Muscle layer of duodenum (tissue), 2 donors: ENCODE measurements around the gene MAST4.
"Not testable (repeated sequence)": the region's sequence is repeated elsewhere in the genome, so short reads cannot be mapped to it uniquely, and the experiment has no call there.

ENCODE experiments used
- H3K27ac ChIP-seq: one replicate; pipeline ENCODE4 v1.7.0; 2013; ENCODE audit warnings: mild to moderate bottlenecking, low read length
- H3K27me3 ChIP-seq: one replicate; pipeline ENCODE4 v1.7.0; 2013; ENCODE audit warnings: low read depth, mild to moderate bottlenecking, control low read depth, low read length
- H3K36me3 ChIP-seq, 2 donors: one replicate each; pipeline ENCODE4 v1.7.0; 2013; ENCODE audit warnings: low read length in 2 of 2, control low read depth in 1 of 2, mild to moderate bottlenecking in 1 of 2; ENCODE audit not compliant: insufficient read depth in 2 of 2, control insufficient read depth in 1 of 2
- H3K4me1 ChIP-seq, 2 donors: one replicate each; pipeline ENCODE4 v1.7.0; 2013; ENCODE audit warnings: low read length in 2 of 2, mild to moderate bottlenecking in 2 of 2, control low read depth in 1 of 2, moderate library complexity in 1 of 2; ENCODE audit not compliant: insufficient read depth in 2 of 2, control insufficient read depth in 1 of 2
- H3K4me3 ChIP-seq, 2 donors: one replicate each; pipeline ENCODE4 v1.7.0; 2013; ENCODE audit warnings: low read length in 2 of 2, low read depth in 1 of 2, mild to moderate bottlenecking in 1 of 2
- H3K9me3 ChIP-seq, 2 donors: one replicate each; pipeline ENCODE4 v1.7.0; 2013; ENCODE audit warnings: low read length in 2 of 2, control low read depth in 1 of 2, mild to moderate bottlenecking in 1 of 2; ENCODE audit not compliant: control insufficient read depth in 1 of 2
- donor health status: healthy.

MAST4 gene

DNA sequence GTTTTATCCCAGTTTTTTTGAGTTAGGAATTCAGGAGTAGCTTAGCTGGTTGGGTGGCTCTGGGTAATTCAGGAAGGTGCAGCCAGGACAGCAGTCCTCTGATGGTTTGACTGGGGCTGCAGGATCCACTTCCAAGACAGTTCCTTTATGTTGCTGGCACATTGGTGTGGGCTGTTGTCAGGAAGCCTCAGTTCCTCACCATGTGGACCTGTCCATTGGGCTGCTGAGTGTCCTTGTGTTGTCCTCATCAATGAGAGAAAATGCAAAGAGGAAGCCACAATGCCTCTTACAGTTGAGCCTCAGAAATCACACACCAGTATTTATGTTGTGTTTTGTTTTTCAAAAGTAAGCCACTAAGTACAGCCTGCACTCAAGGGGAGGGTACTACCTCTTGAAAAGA lies 140.9 kb downstream of the MAST4 start:
- H3K36me3 ChIP-seq: no peaks in the 10 kb centered on the region
- no peak overlapping the region for H3K27ac ChIP-seq
- H3K27me3 ChIP-seq: no peaks in the 10 kb centered on the region
- H3K4me3 ChIP-seq: no peak overlapping the region
- H3K9me3 ChIP-seq: no peaks in the 10 kb centered on the region
- no peaks in the 10 kb centered on the region for H3K4me1 ChIP-seq

DNA sequence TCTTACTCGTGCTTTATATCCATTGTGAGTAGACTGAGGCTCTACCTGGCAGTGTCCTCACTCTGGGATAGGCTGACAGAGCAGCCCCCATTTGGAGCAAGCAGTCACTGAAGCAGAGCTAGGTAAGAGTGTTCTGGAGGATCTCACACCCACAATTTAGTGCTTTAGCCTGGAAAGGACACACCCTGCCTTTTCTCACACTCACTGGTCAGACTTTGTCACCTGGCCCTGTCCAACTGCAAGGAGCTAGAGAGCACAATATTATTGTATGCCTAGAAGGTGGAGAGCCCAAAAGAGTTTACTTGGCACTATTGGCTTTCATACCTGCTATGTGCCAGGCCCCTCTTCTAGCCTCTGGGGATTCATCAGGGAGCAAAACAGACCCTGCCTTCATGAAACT lies 141.9 kb downstream of the MAST4 start:
- Histone ChIP-seq H3K36me3 (no peaks in the 10 kb centered on the region), H3K4me3 (no peak overlapping the region), H3K9me3 (no peaks in the 10 kb centered on the region), H3K27me3 (no peaks in the 10 kb centered on the region), H3K4me1 (peaks cover 0 to 3% of the 10 kb centered on the region in 2 donors), H3K27ac (no peak overlapping the region)

DNA sequence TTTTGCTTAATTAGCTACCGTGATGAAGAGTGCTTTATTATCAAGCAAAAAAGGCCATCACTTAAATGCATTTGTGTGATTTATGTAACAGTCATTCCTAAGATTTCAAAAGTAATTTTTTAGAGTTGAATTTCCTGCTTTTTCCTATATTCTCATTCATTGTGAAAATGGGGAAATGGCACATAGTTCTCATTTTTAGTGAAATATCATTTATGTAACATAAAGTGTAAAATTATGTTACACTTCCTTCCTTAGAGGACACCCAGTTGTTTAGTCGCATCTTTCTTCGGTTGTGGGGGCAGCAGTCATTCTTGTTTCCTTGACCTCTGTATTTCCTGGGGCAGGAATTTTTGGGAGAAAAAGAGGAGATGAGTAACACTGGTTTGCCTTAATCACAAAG lies 142.8 kb downstream of the MAST4 start:
- Histone ChIP-seq H3K27me3 (no peaks in the 10 kb centered on the region), H3K9me3 (no peaks in the 10 kb centered on the region), H3K4me1 (peaks cover 0 to 3% of the 10 kb centered on the region in 2 donors), H3K27ac (no peak overlapping the region), H3K36me3 (no peaks in the 10 kb centered on the region), H3K4me3 (no peak overlapping the region)

DNA sequence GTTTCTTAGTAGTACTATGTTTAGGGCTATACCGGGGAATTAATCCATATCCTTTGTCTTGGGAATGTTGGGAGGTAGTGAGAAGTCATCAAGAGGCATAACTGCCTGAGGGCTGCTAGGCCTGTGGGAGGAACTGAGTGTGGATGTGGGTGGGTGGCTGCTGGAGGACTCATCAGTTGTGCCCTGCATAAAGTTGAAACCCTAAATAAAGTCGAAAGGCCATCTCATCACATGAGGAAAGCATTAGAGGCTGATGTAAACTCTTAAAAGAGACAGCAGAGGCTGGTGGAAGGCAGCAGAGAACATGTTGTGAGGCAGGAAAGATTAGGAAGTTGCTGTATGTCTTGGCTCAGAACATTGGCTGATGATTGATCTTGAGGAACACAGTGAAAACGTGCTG lies 143.8 kb downstream of the MAST4 start:
- Histone ChIP-seq H3K9me3 (no peaks in the 10 kb centered on the region), H3K4me1 (peaks cover 0 to 3% of the 10 kb centered on the region in 2 donors), H3K4me3 (no peak overlapping the region), H3K36me3 (no peaks in the 10 kb centered on the region), H3K27ac (no peak overlapping the region), H3K27me3 (no peaks in the 10 kb centered on the region)

DNA sequence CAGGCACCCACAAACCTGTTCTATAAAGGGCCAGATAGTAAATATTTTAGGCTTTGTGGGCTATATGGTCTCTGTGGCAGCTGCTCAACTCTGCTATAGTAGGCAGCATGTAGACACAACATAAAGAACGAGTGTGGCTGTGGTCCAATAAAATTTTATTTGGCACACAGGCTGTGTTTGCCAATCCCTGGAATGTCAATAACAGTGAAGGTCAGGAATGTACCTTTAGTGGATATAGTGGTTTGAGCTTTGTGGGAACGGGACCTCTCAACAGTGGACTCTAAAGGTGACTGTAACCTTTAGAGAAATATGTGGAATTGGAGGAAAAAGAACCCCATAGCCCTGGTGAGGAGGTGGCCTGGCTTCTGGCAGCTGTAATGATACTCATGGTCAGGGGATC lies 145.2 kb downstream of the MAST4 start:
- H3K36me3 ChIP-seq: no peaks in the 10 kb centered on the region
- H3K9me3 ChIP-seq: no peaks in the 10 kb centered on the region
- H3K27me3 ChIP-seq: no peaks in the 10 kb centered on the region
- H3K27ac ChIP-seq: no peak overlapping the region
- no peak overlapping the region for H3K4me3 ChIP-seq
- peaks cover 0 to 3% of the 10 kb centered on the region in 2 donors for H3K4me1 ChIP-seq

DNA sequence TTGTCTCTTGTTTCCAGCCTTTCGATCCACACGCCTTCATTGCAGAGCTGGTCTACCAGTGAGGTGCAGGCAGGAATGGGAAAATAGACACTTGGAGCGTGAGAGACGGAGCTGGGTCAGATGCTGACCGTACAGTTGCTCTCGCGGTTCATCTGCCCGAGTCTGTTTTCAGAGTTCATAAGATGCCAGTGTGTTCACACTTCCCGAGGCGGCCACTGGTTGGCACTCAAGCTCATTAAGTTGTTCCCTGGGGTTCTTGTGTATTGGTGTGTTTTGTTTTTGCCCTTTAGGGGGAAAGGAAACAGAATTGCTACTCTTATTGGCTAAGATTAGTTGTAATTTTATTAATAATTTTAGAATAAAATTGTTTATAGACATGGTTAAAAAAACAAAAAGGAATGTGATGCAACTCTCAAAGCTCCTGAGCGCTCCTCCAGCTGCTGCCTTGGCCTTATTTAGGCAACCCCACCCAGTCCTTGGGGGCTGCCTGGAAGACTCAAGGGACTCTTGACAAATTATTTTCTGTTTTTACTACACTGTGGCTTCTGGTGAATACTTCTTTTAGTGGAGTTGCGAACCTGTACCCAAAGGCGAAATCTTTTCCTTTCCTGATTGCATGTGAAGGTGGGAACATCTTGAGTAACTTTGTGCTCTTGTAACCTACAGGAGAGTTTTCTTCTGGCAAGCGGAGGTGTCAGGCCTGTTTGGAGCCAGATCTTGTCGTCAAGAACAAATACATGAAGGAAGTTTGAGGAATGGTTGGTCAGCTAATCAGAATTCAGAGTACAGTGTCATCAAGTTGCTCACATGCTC lies 146.1 kb downstream of the MAST4 start:
- Histone ChIP-seq H3K36me3 (no peaks in the 10 kb centered on the region), H3K27me3 (no peaks in the 10 kb centered on the region), H3K4me1 (peaks cover 0 to 3% of the 10 kb centered on the region in 2 donors), H3K4me3 (no peak overlapping the region), H3K27ac (no peak overlapping the region), H3K9me3 (no peaks in the 10 kb centered on the region)

DNA sequence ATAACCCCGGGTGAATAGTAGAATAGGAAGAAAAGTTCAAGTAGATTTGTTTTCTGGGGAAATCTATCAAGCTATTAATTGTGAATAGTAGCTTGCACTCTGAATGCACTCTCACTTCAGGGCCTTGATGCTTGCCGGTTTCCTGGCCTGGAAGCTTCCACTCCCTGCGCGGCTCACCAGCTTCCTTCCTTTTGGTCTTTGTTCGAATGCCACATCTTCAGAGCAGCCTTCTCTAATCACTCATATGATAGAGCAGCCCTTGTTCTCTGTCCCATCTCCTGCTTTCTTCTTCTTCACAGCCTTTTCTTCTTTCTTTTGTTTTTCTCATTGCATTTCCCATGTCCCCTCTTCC lies 146.7 kb downstream of the MAST4 start:
- no peak overlapping the region for H3K27ac ChIP-seq
- no peaks in the 10 kb centered on the region for H3K36me3 ChIP-seq
- no peaks in the 10 kb centered on the region for H3K9me3 ChIP-seq
- H3K4me3 ChIP-seq: no peak overlapping the region
- H3K27me3 ChIP-seq: no peaks in the 10 kb centered on the region
- peaks cover 0 to 3% of the 10 kb centered on the region in 2 donors for H3K4me1 ChIP-seq

DNA sequence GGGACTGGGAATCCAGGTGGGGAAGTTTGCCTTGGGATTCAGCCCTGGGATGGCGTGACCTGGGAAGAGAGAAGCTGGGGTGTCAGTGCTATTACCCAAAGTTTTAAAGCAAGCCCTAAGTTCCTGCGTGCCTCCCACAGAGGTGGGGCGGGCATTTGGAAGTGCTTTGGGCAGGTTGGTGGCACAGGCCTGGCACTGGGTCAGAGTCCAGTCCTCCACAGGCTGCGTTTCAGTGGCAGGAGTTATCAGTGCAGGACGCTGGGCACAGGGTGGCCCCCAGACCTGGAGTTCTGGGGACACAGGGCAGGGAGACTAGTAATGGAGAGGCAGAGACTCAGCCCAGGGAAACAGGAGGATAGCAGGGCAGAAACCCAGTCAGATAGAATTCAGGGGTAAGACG lies 147.2 kb downstream of the MAST4 start:
- Histone ChIP-seq H3K4me1 (peaks cover 0 to 3% of the 10 kb centered on the region in 2 donors), H3K27me3 (no peaks in the 10 kb centered on the region), H3K36me3 (no peaks in the 10 kb centered on the region), H3K4me3 (no peak overlapping the region), H3K9me3 (no peaks in the 10 kb centered on the region), H3K27ac (no peak overlapping the region)

DNA sequence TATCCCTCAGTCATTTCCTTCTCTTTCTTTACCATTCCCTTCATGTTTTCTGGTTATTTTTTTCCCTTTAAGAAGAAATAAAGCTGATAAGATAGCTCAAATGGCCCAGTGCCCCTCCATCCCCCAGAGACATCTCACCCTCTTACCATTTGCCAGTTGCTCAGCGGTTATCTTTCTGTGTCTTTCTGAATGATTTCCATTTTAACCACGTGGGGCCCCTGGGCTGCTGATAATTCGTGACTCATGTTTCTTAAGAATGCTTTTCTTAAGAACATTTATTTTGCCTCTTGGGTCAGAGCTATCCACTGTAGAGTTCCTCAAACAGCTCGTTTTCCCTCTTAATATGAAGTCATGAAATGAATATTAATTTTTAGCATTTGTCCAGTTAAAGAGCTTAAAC lies 147.8 kb downstream of the MAST4 start:
- H3K9me3 ChIP-seq: no peaks in the 10 kb centered on the region
- H3K4me1 ChIP-seq: peaks cover 0 to 3% of the 10 kb centered on the region in 2 donors
- no peak overlapping the region for H3K27ac ChIP-seq
- no peak overlapping the region for H3K4me3 ChIP-seq
- H3K36me3 ChIP-seq: no peaks in the 10 kb centered on the region
- H3K27me3 ChIP-seq: no peaks in the 10 kb centered on the region

DNA sequence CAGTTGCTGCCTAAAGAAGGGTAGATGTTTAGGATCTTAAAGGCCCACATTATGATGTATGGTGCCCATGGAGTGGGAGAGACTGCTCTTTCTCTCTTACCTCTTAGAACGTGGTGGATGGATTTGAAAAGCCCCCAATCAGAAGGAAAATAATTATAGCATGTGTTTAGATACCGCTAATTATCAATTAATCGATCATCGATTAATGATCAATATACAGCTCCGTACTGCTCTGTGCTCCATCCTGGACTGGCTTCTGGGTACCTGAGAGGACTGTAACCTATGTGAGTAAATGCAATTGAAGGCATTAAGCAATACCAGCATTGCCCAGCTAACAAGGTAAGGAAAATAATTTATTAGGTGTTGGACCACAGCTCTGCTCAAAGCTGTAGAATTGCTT lies 149.1 kb downstream of the MAST4 start:
- no peak overlapping the region for H3K4me3 ChIP-seq
- H3K36me3 ChIP-seq: no peaks in the 10 kb centered on the region
- H3K4me1 ChIP-seq: peaks cover 0 to 3% of the 10 kb centered on the region in 2 donors
- peaks cover 0 to 3% of the 10 kb centered on the region in 2 donors for H3K9me3 ChIP-seq
- H3K27ac ChIP-seq: no peak overlapping the region
- H3K27me3 ChIP-seq: no peaks in the 10 kb centered on the region

DNA sequence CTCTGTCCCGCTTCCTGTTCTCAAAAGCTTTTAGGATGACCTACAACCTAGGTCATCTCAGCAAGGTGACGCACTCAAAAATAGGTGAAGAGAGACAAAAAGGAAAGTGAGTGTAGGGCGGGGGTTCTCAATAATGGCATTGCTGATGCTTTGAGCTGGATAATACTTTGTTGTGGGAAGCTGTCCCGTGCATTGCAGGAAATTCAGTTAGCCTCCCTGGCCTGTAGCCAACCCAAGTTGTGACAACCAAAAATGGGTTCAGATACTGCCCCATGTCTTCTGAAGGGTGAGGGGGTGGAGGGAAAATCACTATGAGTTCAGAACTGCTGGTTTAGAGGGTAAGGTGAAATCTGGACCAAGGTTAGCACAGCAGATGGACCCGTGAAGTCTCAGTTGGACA lies 151.4 kb downstream of the MAST4 start:
- Histone ChIP-seq H3K27me3 (no peaks in the 10 kb centered on the region), H3K9me3 (peaks cover 0 to 3% of the 10 kb centered on the region in 2 donors), H3K27ac (no peak overlapping the region), H3K36me3 (no peaks in the 10 kb centered on the region), H3K4me1 (peaks cover 0 to 2% of the 10 kb centered on the region in 2 donors), H3K4me3 (no peak overlapping the region)

DNA sequence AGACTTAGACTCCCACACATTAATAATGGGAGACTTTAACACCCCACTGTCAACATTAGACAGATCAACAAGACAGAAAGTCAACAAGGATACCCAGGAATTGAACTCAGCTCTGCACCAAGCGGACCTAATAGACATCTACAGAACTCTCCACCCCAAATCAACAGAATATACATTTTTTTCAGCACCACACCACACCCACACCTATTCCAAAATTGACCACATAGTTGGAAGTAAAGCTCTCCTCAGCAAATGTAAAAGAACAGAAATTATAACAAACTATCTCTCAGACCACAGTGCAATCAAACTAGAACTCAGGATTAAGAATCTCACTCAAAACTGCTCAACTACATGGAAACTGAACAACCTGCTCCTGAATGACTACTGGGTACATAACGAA lies 156.5 kb downstream of the MAST4 start:
- not testable (repeated sequence) for H3K27me3 ChIP-seq, H3K9me3 ChIP-seq, H3K4me1 ChIP-seq, H3K4me3 ChIP-seq, H3K36me3 ChIP-seq, H3K27ac ChIP-seq
